HepG2 (cell line): ENCODE data around the gene CXXC5. TPM values are rescaled to one million over a fixed set of nuclear protein-coding genes. Genes with fewer than 3 reads are reported as not detected.

Experiments
- ARID2 ChIP-seq: sonication (generic); formaldehyde crosslinking; IDR thresholded peaks from 2 replicates; pipeline ENCODE4 v1.8.1; 2022; ENCODE audit warnings: mild to moderate bottlenecking, missing genetic modification reagents, borderline replicate concordance
- BORCS8-MEF2B ChIP-seq: sonication (generic); formaldehyde crosslinking; IDR thresholded peaks from 2 replicates; pipeline ENCODE4 v1.8.0; 2022; ENCODE audit warnings: mild to moderate bottlenecking, missing genetic modification reagents
- HDAC6 ChIP-seq: fragments of 200-600 bp; sonication (generic); IDR thresholded peaks from 2 replicates; pipeline ENCODE4 v1.7.0; 2017; ENCODE audit warnings: mild to moderate bottlenecking, antibody characterized with exemption, low read length, low read depth
- HMG20B ChIP-seq: conservative IDR thresholded peaks from 2 replicates; pipeline ENCODE4 v1.6.1; 2016; ENCODE audit warnings: missing genetic modification reagents, missing compliant biosample characterization
- KDM5A ChIP-seq: fragments of 200-600 bp; sonication (generic); IDR thresholded peaks from 2 replicates; pipeline ENCODE4 v1.7.0; 2018; ENCODE audit warnings: antibody characterized with exemption, mild to moderate bottlenecking, low read length, borderline replicate concordance
- PRPF4 ChIP-seq: fragments of 200-400 bp; formaldehyde crosslinking; IDR thresholded peaks from 2 replicates; pipeline ENCODE4 v1.6.1; 2016; ENCODE audit warnings: low read length, low read depth; ENCODE audit not compliant: poor library complexity, severe bottlenecking
- STAT5B ChIP-seq: sonication (generic); formaldehyde crosslinking; IDR thresholded peaks from 2 replicates; pipeline ENCODE4 v1.4.0; 2020; ENCODE audit warnings: missing genetic modification reagents
- TAF1 ChIP-seq: sonication (generic); formaldehyde crosslinking; IDR thresholded peaks from 2 replicates; pipeline ENCODE4 v1.4.0; 2020; ENCODE audit warnings: missing genetic modification reagents
- TARDBP ChIP-seq: sonication (generic); formaldehyde crosslinking; IDR thresholded peaks from 2 replicates; pipeline ENCODE4 v1.8.0; 2022; ENCODE audit warnings: mild to moderate bottlenecking, missing genetic modification reagents
- TEAD3 ChIP-seq: optimal IDR thresholded peaks from 2 replicates; pipeline ENCODE3; 2016; ENCODE audit warnings: borderline replicate concordance
- XRCC5 ChIP-seq: fragments of 200-400 bp; formaldehyde crosslinking; optimal IDR thresholded peaks from 2 replicates; pipeline ENCODE3; 2017; ENCODE audit warnings: mild to moderate bottlenecking, low read length
- ZNF121 ChIP-seq: sonication (generic); formaldehyde crosslinking; IDR thresholded peaks from 2 replicates; pipeline ENCODE4 v1.5.0; 2020; ENCODE audit warnings: mild to moderate bottlenecking, missing genetic modification reagents
- ZNF3 ChIP-seq: IDR thresholded peaks from 2 replicates; pipeline ENCODE4 v1.7.0; 2017; ENCODE audit warnings: inconsistent platforms
- ZNF350 ChIP-seq: sonication (generic); formaldehyde crosslinking; IDR thresholded peaks from 2 replicates; pipeline ENCODE4 v1.4.0; 2020; ENCODE audit warnings: mild to moderate bottlenecking, low read depth, missing genetic modification reagents, borderline replicate concordance
- ZNF879 ChIP-seq: sonication (generic); formaldehyde crosslinking; IDR thresholded peaks from 2 replicates; pipeline ENCODE4 v1.8.1; 2023; ENCODE audit warnings: missing genetic modification reagents
- ZSCAN12 ChIP-seq: sonication (generic); formaldehyde crosslinking; IDR thresholded peaks from 2 replicates; pipeline ENCODE4 v1.9.0; 2021; ENCODE audit warnings: mild to moderate bottlenecking, missing genetic modification reagents
- polyA plus RNA-seq, 8 experiments: library from polyadenylated mRNA; depleted of rRNA in 3 of 8; stranded (reverse) in 7 of 8; unstranded in 1 of 8; fragments of >200 nt; fragmentation: Illumina TruSeq in 4 of 8; extraction: Trizol in 4 of 8; gene quantifications; 2 replicates each; pipeline versions ENCODE4 v1.2.1 to v1.2.3, GENCODE V29; 2011 to 2016; ENCODE audit warnings: low read depth in 4 of 8, missing spikeins in 1 of 8, mixed read lengths in 1 of 8; ENCODE audit not compliant: insufficient read depth in 1 of 8
- total RNA-seq, 5 experiments: library from RNA; depleted of rRNA; stranded (reverse); fragments of >200 nt; fragmentation: Illumina TruSeq; extraction: Trizol; gene quantifications; 2 replicates each; pipeline ENCODE4 v1.2.3, GENCODE V29; 2016; ENCODE audit warnings: low read depth in 1 of 5
- TF ChIP-seq, protein P1 (sequence below): sonication (generic); formaldehyde crosslinking; IDR thresholded peaks from 2 replicates; pipeline ENCODE4 v1.5.0; 2020; ENCODE audit warnings: mild to moderate bottlenecking, missing genetic modification reagents
- TF ChIP-seq, protein P2 (sequence below): sonication (generic); formaldehyde crosslinking; IDR thresholded peaks from 2 replicates; pipeline ENCODE4; 2020; ENCODE audit warnings: missing genetic modification reagents, mild to moderate bottlenecking, borderline replicate concordance
- TF ChIP-seq, protein P3 (sequence below): sonication (generic); formaldehyde crosslinking; IDR thresholded peaks from 2 replicates; pipeline ENCODE4 v1.8.0; 2022; ENCODE audit warnings: mild to moderate bottlenecking, missing genetic modification reagents, moderate library complexity
- TF ChIP-seq, protein P4 (sequence below): sonication (generic); formaldehyde crosslinking; IDR thresholded peaks from 2 replicates; pipeline ENCODE4 v1.4.0; 2020; ENCODE audit warnings: missing genetic modification reagents, borderline replicate concordance

The CXXC5 gene
- total and polyA plus RNA-seq, 2 of the 13 experiments (the other 11 are each of a cell fraction or from before 2014, with no cell fraction given), result 32.3 to 33.0 TPM

DNA sequence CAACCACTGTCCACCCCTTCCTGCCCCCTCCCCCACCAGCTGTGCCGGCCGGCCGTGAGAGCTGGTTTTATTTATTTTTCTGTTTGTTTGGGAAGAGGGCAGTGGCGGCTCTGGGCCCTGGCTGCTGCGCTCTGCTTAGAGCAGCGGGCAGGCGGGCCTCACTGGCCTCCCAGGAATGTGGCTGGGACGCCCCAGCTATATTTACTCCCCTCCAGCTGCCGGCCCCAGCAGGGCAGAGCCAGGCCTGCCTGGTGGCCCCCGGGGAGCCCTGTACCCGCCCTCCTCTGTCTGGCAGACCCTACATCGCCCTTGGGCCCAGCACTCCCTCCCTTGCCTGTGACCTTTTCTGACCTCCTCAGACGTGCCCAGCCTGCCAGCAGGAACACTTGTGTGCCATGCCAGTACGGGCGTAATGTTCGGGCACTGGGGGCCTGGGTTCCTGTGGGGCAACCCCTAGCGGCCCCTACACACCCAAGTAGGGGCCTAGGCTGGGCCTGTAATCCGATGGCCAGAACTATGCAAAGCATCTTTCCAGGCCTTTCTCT lies 7.7 kb downstream of the CXXC5 start (continued):
- TF ChIP-seq, protein P1, sequence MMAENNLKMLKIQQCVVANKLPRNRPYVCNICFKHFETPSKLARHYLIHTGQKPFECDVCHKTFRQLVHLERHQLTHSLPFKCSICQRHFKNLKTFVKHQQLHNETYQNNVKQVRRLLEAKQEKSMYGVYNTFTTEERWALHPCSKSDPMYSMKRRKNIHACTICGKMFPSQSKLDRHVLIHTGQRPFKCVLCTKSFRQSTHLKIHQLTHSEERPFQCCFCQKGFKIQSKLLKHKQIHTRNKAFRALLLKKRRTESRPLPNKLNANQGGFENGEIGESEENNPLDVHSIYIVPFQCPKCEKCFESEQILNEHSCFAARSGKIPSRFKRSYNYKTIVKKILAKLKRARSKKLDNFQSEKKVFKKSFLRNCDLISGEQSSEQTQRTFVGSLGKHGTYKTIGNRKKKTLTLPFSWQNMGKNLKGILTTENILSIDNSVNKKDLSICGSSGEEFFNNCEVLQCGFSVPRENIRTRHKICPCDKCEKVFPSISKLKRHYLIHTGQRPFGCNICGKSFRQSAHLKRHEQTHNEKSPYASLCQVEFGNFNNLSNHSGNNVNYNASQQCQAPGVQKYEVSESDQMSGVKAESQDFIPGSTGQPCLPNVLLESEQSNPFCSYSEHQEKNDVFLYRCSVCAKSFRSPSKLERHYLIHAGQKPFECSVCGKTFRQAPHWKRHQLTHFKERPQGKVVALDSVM, result peak; percentile 65
- no peak for TF ChIP-seq PRPF4
- TF ChIP-seq STAT5B (CRISPR knock-in tag), result no peak
- no peak for TF ChIP-seq ZNF879 (CRISPR knock-in tag)
- TF ChIP-seq XRCC5, result peak; percentile 30
- TF ChIP-seq, protein P2, sequence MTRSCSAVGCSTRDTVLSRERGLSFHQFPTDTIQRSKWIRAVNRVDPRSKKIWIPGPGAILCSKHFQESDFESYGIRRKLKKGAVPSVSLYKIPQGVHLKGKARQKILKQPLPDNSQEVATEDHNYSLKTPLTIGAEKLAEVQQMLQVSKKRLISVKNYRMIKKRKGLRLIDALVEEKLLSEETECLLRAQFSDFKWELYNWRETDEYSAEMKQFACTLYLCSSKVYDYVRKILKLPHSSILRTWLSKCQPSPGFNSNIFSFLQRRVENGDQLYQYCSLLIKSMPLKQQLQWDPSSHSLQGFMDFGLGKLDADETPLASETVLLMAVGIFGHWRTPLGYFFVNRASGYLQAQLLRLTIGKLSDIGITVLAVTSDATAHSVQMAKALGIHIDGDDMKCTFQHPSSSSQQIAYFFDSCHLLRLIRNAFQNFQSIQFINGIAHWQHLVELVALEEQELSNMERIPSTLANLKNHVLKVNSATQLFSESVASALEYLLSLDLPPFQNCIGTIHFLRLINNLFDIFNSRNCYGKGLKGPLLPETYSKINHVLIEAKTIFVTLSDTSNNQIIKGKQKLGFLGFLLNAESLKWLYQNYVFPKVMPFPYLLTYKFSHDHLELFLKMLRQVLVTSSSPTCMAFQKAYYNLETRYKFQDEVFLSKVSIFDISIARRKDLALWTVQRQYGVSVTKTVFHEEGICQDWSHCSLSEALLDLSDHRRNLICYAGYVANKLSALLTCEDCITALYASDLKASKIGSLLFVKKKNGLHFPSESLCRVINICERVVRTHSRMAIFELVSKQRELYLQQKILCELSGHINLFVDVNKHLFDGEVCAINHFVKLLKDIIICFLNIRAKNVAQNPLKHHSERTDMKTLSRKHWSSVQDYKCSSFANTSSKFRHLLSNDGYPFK (CRISPR knock-in tag), result no peak
- TF ChIP-seq ZNF121 (CRISPR knock-in tag), result peak; percentile 46; the same call in 1 of the 2 replicates
- TF ChIP-seq, protein P3, sequence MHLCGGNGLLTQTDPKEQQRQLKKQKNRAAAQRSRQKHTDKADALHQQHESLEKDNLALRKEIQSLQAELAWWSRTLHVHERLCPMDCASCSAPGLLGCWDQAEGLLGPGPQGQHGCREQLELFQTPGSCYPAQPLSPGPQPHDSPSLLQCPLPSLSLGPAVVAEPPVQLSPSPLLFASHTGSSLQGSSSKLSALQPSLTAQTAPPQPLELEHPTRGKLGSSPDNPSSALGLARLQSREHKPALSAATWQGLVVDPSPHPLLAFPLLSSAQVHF (CRISPR knock-in tag), result no peak
- TF ChIP-seq HMG20B (CRISPR knock-in tag), result 0 out of 2 replicates have a peak, but pooled peaks have one; percentile 34
- TF ChIP-seq BORCS8-MEF2B (CRISPR knock-in tag), result peak; percentile 46; the same call in 1 of the 2 replicates
- no peak for TF ChIP-seq KDM5A
- TF ChIP-seq ZNF350 (CRISPR knock-in tag), result no peak; the same call in 1 of the 2 replicates
- no peak for TF ChIP-seq ZNF3 (CRISPR knock-in tag)
- no peak for TF ChIP-seq ZSCAN12
- no peak; the same call in 1 of the 2 replicates for TF ChIP-seq TAF1 (CRISPR knock-in tag)
- TF ChIP-seq HDAC6, result no peak
- TF ChIP-seq TARDBP, result peak; percentile 54; the same call in 1 of the 2 replicates
- peak; percentile 91 for TF ChIP-seq TEAD3 (CRISPR knock-in tag)
- TF ChIP-seq, protein P4, sequence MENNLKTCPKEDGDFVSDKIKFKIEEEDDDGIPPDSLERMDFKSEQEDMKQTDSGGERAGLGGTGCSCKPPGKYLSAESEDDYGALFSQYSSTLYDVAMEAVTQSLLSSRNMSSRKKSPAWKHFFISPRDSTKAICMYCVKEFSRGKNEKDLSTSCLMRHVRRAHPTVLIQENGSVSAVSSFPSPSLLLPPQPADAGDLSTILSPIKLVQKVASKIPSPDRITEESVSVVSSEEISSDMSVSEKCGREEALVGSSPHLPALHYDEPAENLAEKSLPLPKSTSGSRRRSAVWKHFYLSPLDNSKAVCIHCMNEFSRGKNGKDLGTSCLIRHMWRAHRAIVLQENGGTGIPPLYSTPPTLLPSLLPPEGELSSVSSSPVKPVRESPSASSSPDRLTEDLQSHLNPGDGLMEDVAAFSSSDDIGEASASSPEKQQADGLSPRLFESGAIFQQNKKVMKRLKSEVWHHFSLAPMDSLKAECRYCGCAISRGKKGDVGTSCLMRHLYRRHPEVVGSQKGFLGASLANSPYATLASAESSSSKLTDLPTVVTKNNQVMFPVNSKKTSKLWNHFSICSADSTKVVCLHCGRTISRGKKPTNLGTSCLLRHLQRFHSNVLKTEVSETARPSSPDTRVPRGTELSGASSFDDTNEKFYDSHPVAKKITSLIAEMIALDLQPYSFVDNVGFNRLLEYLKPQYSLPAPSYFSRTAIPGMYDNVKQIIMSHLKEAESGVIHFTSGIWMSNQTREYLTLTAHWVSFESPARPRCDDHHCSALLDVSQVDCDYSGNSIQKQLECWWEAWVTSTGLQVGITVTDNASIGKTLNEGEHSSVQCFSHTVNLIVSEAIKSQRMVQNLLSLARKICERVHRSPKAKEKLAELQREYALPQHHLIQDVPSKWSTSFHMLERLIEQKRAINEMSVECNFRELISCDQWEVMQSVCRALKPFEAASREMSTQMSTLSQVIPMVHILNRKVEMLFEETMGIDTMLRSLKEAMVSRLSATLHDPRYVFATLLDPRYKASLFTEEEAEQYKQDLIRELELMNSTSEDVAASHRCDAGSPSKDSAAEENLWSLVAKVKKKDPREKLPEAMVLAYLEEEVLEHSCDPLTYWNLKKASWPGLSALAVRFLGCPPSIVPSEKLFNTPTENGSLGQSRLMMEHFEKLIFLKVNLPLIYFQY (CRISPR knock-in tag), result no peak
- TF ChIP-seq ARID2, result 0 out of 2 replicates have a peak, but pooled peaks have one; percentile 46
